ENCODE results near the gene LNPK.

The LNPK gene

DNA sequence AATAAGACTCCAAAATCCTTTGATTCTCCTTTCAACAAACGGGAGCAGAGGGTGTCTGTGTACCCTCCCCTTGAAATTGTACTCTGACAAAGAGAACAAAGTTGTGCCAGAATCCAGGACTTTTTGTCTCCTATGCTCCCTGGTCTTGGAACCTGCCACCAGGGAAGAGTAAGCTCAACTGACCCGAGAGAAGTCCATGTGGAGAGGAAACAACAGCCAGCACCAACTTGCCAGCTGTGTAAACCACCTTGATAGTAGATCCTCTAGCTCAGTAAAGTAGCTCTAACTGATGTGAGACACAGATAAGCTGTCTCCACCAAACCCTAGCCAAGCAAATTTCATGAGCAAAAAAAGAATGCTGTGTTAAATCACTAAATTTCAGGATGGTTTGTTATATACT is 46.9 kb downstream of the LNPK start:
- no peak for DNase-seq (ENCODE audit: low spot score)
- Histone ChIP-seq H3K4me3 (no peak overlapping the region), H3K27ac (no peak overlapping the region)
- TF ChIP-seq, protein P1, sequence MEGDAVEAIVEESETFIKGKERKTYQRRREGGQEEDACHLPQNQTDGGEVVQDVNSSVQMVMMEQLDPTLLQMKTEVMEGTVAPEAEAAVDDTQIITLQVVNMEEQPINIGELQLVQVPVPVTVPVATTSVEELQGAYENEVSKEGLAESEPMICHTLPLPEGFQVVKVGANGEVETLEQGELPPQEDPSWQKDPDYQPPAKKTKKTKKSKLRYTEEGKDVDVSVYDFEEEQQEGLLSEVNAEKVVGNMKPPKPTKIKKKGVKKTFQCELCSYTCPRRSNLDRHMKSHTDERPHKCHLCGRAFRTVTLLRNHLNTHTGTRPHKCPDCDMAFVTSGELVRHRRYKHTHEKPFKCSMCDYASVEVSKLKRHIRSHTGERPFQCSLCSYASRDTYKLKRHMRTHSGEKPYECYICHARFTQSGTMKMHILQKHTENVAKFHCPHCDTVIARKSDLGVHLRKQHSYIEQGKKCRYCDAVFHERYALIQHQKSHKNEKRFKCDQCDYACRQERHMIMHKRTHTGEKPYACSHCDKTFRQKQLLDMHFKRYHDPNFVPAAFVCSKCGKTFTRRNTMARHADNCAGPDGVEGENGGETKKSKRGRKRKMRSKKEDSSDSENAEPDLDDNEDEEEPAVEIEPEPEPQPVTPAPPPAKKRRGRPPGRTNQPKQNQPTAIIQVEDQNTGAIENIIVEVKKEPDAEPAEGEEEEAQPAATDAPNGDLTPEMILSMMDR (IDR thresholded peaks at IDR 0.05): no peak

DNA sequence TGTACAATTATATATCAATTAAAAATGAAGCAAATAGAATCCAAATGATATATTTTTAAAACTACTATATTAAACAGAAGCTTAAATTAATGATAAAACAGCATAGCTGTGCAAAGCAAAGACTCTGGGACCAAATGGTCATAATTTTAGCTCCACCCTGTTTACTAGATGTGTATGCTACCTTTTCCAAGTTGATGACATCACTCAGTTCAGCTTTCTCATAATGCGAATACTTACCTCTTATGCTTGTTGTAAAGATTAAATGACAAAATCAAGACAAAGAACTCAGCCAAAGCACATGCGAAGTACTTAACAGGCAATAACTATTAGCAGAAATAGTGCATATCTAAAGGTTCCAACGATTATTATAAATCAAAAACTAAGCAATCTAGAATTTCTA is 51.6 kb downstream of the LNPK start:
- DNase-seq (ENCODE audit: low spot score): no peak
- H3K27ac ChIP-seq: no peak overlapping the region
- H3K4me3 ChIP-seq: no peak overlapping the region
- TF ChIP-seq, protein P1 (IDR thresholded peaks at IDR 0.05): no peak

DNA sequence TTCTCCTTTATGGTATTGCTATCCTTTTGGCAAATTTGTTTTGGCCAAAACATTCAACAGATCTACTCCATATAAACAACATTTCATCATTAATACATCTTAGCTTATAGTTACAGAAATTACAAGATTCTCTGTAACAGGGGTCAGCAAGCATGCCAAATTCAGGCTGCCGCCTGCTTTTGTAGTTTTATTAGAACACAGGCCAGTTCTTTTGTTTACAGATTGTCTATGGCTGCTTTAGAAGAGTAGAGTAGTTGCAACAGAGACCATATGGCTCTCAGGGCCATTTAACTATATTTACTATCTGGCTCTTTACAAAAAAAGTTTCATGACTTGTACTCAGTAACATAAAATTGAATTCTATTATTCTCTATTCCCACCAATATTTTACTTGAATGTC is 53.9 kb downstream of the LNPK start:
- Histone ChIP-seq H3K27ac (no peak overlapping the region), H3K4me3 (no peak overlapping the region)
- TF ChIP-seq, protein P1 (IDR thresholded peaks at IDR 0.05): no peak
- no peak for DNase-seq (ENCODE audit: low spot score)

DNA sequence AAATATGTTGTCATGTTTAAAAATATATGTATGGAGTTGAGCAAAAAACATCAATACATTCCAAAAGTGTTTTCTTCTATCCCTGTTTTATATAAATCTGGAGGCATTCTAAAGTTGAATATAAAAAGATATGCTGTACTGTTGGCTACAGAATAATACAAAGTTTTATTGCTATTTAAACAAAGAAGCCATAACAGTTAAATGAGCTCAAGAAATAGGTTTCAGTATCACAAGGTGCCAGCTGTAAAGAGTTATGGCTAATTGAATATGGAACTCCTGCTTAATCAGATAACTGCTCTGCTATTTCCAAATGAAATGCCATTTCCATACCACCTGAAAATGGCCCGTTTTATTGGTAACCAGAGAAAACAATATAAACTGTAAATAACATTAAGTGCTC is 55.0 kb downstream of the LNPK start:
- no peak overlapping the region for H3K4me3 ChIP-seq
- DNase-seq (ENCODE audit: low spot score): no peak
- TF ChIP-seq, protein P1 (IDR thresholded peaks at IDR 0.05): no peak
- H3K27ac ChIP-seq: no peak overlapping the region

DNA sequence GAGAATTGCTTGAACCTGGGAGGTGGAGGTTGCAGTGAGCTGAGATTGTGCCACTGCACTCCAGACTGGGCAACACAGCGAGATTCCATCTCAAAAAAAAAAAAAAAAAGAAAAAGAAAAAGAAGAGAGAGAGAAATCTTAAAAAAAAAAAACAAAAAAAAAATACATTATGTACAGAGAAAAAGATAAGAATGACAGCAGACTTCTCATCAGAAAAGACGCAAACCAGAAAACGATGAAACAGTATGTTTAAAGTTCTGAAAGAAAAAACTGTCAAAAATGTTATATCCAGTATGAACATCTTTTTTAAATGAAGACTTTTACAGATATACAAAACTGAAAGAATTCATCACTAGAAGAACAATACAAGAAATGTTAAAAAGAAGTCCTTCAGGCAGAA is 60.4 kb downstream of the LNPK start:
- no peak for DNase-seq (ENCODE audit: low spot score)
- TF ChIP-seq, protein P1 (IDR thresholded peaks at IDR 0.05): no peak
- Histone ChIP-seq H3K4me3 (no peak overlapping the region), H3K27ac (no peak overlapping the region)

DNA sequence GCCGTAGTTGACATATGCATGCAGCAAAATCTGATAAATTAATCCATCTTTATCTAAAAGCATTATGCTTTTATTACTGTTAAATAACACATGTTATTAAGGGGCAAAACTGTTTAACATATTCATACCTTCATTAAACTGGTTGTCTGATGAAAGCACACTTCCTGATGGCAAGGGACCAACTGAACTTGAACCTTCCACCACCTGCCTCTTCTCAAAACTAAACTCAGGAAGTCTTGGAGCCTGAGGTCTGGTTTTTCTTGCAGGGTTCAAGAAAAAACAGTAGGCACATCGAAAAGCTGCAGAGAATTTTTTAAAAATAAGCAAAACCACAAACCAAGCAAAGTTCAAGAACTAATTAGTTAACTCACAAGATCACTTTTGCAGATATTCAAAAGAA is 64.9 kb downstream of the LNPK start:
- DNase-seq (ENCODE audit: low spot score): no peak
- H3K4me3 ChIP-seq: no peak overlapping the region
- no peak overlapping the region for H3K27ac ChIP-seq
- TF ChIP-seq, protein P1 (IDR thresholded peaks at IDR 0.05): no peak

DNA sequence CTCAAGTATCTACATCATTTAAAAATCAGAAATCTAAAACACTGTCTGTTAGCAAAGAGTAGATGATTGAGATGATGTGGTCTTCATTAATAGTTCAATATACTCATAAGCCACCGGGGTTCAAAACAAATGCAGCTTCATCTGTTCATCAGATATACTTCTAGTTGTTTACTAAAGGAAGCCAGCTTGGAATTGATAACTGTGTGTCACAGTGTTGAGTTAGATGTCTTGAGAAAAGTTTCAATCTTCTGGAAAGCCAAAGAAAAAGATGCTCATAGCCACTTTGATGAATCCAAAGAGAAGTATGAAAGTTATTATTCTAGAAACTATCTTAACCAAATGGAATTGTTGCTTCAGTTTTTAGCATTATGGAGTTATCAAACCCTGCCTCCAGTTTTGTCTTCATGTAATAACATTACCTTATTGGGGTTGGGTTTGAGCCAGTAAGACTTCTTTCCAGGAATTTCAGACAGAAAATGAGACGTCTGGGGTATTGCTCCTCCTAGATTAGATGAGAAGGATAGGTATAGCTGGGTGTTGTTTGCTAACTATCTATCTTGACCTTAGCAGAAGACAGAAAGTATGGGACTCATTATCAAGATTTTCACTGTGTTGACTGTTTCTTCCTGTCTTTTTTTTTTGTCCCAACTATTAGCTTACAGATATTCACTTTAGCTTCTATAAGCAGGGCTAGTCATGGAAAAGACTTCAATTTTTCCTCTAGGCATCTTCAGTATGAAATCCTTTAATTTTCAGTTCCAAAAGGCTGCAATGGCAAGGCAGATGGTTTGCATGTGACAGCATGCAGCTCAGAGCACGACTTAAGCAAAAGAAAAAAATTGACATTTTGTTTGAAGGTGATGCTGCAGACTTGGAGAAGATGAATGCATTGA is 66.5 kb downstream of the LNPK start:
- no peak overlapping the region for H3K27ac ChIP-seq
- TF ChIP-seq, protein P1 (IDR thresholded peaks at IDR 0.05): no peak
- DNase-seq (ENCODE audit: low spot score): no peak
- H3K4me3 ChIP-seq: no peak overlapping the region
